ENCODE results near the gene ALDH1B1. TPM values are rescaled to one million over a fixed set of nuclear protein-coding genes. Genes with fewer than 3 reads are reported as not detected.

Gene ALDH1B1
- total RNA-seq, 1 experiment from 2014 or later = 55.5 TPM

DNA sequence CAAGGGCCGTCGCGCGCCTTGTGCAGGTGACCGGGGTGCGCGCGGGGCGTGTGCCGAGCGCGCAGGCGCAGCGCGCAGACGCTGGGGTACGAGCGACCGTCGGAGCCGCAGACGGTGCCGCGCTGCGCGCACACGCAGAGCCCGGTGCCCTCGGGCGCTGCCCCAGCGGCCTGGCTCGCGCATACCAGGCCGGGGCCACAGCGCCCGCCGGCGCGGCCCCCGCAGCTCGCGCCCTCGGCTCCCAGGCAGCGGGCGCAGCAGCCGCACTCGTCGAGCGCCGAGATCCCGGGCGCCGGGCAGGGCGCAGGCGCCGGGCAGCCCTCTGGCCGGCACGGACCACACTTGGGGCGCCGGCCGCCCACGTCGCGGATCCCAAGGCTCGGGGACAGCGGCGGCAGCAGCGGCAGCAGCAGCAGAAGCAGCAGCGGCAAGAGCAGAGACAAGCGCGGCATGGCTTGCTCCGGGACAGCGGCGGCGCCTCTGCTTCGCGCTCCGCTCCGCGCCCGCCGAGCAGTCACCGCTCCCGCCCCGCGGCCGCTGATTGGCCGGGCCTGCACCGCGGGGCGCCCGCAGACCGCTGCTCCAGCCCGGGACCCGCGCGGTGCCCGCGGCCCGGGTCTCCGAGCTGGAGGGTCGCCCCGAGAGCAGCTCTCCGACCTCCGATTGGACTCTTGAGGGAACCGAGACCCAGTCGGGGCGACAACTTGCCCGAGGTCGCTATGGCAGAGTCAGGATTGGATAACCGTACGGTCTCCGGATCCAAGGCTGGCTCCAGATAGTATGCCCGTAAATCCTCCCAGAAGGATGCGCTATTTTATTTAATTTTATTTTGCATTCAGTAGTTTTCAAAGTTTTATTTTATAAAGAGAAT is 31.7 kb downstream of the ALDH1B1 start, which contains the start of gene IGFBPL1 (continued):
- TF ChIP-seq E2F5 (CRISPR knock-in tag; IDR thresholded peaks at IDR 0.05) (peak; percentile 80), ZNF138 (CRISPR knock-in tag; conservative IDR thresholded peaks at IDR 0.05) (no peak), RELA (CRISPR knock-in tag; IDR thresholded peaks at IDR 0.05; ENCODE audit: borderline replicate concordance) (peak; percentile 72; the same call in 1 of the 2 replicates), NR3C1 (CRISPR knock-in tag; conservative IDR thresholded peaks at IDR 0.05; ENCODE audit: low read depth) (no peak), KAT7 (CRISPR knock-in tag; IDR thresholded peaks at IDR 0.05; ENCODE audit: borderline replicate concordance) (no peak), E2F1 (CRISPR knock-in tag; IDR thresholded peaks at IDR 0.05) (no peak), ZNF671 (CRISPR knock-in tag; IDR thresholded peaks at IDR 0.05) (no peak), CTCF (IDR thresholded peaks at IDR 0.05) (no peak), MYBL2 (CRISPR knock-in tag; IDR thresholded peaks at IDR 0.05) (no peak), NFYB (CRISPR knock-in tag; conservative IDR thresholded peaks at IDR 0.05; ENCODE audit: low read depth) (peak; percentile 81), MXD4 (CRISPR knock-in tag; IDR thresholded peaks at IDR 0.05; ENCODE audit: borderline replicate concordance) (no peak), ZNF317 (CRISPR knock-in tag; IDR thresholded peaks at IDR 0.05; ENCODE audit: borderline replicate concordance, low read depth) (0 out of 2 replicates have a peak, but pooled peaks have one; percentile 44), TP53 (CRISPR knock-in tag; IDR thresholded peaks at IDR 0.05) (peak; percentile 65; the same call in 1 of the 2 replicates), PRRX2 (CRISPR knock-in tag; IDR thresholded peaks at IDR 0.05) (no peak), GABPB1 (CRISPR knock-in tag; IDR thresholded peaks at IDR 0.05) (no peak), SP1 (CRISPR knock-in tag; conservative IDR thresholded peaks at IDR 0.05) (0 out of 2 replicates have a peak, but pooled peaks have one; percentile 25), ZNF423 (CRISPR knock-in tag; IDR thresholded peaks at IDR 0.05) (no peak), ZNF532 (CRISPR knock-in tag; IDR thresholded peaks at IDR 0.05; ENCODE audit: borderline replicate concordance) (no peak), ZNF263 (CRISPR knock-in tag; IDR thresholded peaks at IDR 0.05; ENCODE audit: low read depth) (no peak), FOXK1 (CRISPR knock-in tag; IDR thresholded peaks at IDR 0.05) (peak; percentile 78; the same call in 1 of the 2 replicates)
- TF ChIP-seq, protein P1, sequence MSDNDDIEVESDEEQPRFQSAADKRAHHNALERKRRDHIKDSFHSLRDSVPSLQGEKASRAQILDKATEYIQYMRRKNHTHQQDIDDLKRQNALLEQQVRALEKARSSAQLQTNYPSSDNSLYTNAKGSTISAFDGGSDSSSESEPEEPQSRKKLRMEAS (CRISPR knock-in tag; IDR thresholded peaks at IDR 0.05) = peak; percentile 89; the same call in 1 of the 2 replicates
- TF ChIP-seq, protein P2, sequence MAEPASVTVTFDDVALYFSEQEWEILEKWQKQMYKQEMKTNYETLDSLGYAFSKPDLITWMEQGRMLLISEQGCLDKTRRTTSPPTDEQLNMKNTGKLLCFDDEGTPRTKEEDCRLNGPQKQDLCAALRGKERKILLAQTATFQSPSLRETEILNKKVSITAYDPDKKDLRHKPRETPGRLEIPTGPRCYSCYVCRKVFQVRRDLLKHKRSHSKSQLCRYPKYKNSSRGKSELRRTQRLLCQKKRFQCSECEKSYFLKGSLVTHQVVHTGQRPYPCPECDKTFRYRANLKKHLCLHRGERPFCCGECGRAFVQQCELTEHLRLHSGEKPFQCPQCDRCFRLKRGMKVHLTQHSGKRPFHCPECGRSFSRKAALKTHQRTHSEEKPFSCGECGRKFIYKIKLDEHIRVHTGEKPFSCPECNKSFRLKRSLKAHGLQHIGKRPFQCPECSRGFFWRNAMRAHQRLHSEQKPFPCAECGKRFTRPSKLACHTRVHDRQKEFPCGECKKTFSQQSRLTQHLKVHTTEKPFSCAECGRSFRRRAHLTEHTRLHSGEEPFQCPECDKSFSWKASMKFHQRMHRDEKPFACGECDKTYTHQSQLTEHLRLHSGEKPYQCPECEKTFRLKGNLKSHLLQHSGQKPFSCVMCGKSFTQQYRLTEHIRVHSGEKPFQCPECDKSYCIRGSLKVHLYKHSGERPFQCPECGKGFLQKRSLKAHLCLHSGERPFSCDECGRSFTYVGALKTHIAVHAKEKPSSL (CRISPR knock-in tag; conservative IDR thresholded peaks at IDR 0.05) = no peak
- TF ChIP-seq, protein P3, sequence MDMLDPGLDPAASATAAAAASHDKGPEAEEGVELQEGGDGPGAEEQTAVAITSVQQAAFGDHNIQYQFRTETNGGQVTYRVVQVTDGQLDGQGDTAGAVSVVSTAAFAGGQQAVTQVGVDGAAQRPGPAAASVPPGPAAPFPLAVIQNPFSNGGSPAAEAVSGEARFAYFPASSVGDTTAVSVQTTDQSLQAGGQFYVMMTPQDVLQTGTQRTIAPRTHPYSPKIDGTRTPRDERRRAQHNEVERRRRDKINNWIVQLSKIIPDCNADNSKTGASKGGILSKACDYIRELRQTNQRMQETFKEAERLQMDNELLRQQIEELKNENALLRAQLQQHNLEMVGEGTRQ (CRISPR knock-in tag; IDR thresholded peaks at IDR 0.05) = peak; percentile 15; the same call in 1 of the 2 replicates
- TF ChIP-seq, protein P4, sequence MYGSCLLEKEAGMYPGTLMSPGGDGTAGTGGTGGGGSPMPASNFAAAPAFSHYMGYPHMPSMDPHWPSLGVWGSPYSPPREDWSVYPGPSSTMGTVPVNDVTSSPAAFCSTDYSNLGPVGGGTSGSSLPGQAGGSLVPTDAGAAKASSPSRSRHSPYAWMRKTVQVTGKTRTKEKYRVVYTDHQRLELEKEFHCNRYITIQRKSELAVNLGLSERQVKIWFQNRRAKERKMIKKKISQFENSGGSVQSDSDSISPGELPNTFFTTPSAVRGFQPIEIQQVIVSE (CRISPR knock-in tag; IDR thresholded peaks at IDR 0.05; ENCODE audit: borderline replicate concordance) = no peak

All from WTC11 (cell line).